AG20443 (cell line): ENCODE results near the gene CACNA2D2.

Source experiments
- DNase-seq: peaks from one replicate; pipeline ENCODE4 v3.0.0; 2012; ENCODE audit warnings: low spot score, mixed read lengths

The CACNA2D2 gene

GRCh38 chr3:50459785-50460184, 43.6 kb downstream of the CACNA2D2 start:
- no peak for DNase-seq

GRCh38 chr3:50457988-50458387, 45.4 kb downstream of the CACNA2D2 start:
- no peak for DNase-seq

GRCh38 chr3:50455161-50456018, 48.0 kb downstream of the CACNA2D2 start:
- no peak for DNase-seq

- DNase-seq, result no peak
Observed at GRCh38 chr3:50454481-50455070, 48.9 kb downstream of the CACNA2D2 start.

- no peak for DNase-seq
Observed at GRCh38 chr3:50453907-50454306, 49.5 kb downstream of the CACNA2D2 start.

GRCh38 chr3:50450209-50450921, 53.1 kb downstream of the CACNA2D2 start:
- no peak for DNase-seq

GRCh38 chr3:50448752-50449539, 54.5 kb downstream of the CACNA2D2 start:
- DNase-seq, result no peak

GRCh38 chr3:50447290-50447840, 56.1 kb downstream of the CACNA2D2 start:
- no peak for DNase-seq

- no peak for DNase-seq
Observed at GRCh38 chr3:50445919-50446318, 57.5 kb downstream of the CACNA2D2 start.

GRCh38 chr3:50444782-50445181, 58.7 kb downstream of the CACNA2D2 start:
- DNase-seq, result no peak

- DNase-seq, result peak; percentile 69
Observed at GRCh38 chr3:50444213-50444612, 59.2 kb downstream of the CACNA2D2 start.

GRCh38 chr3:50442945-50443579, 60.4 kb downstream of the CACNA2D2 start:
- no peak for DNase-seq

GRCh38 chr3:50441424-50442217, 61.8 kb downstream of the CACNA2D2 start:
- no peak for DNase-seq

- DNase-seq, result peak; percentile 86
Observed at GRCh38 chr3:50436114-50436674, 67.2 kb downstream of the CACNA2D2 start.

- DNase-seq, result no peak
Observed at GRCh38 chr3:50435371-50436113, 67.9 kb downstream of the CACNA2D2 start.

- no peak for DNase-seq
Observed at GRCh38 chr3:50433954-50434353, 69.5 kb downstream of the CACNA2D2 start.

- DNase-seq, result no peak
Observed at GRCh38 chr3:50430950-50431435, 72.4 kb downstream of the CACNA2D2 start.

GRCh38 chr3:50430191-50430590, 73.2 kb downstream of the CACNA2D2 start:
- no peak for DNase-seq

- no peak for DNase-seq
Observed at GRCh38 chr3:50428007-50428633, 75.3 kb downstream of the CACNA2D2 start.
